Left ventricle myocardium inferior (tissue), 1 donor: ENCODE results near the gene TESMIN. TPM values are rescaled to one million over a fixed set of nuclear protein-coding genes. Genes with fewer than 3 reads are reported as not detected.

Experiments used
- DNase-seq: peaks from one replicate; pipeline ENCODE4 v3.0.0-alpha.2; 2020
- H3K27ac ChIP-seq: fragments of 200-600 bp; replicated peaks from 2 replicates; pipeline ENCODE4 v1.8.0; 2021
- H3K27me3 ChIP-seq: fragments of 200-600 bp; 2 replicates; pipeline ENCODE4 v1.8.0; 2021; ENCODE audit warnings: low read depth
- H3K36me3 ChIP-seq: fragments of 200-600 bp; 2 replicates; pipeline ENCODE4 v1.8.0; 2021
- H3K4me1 ChIP-seq: fragments of 200-600 bp; 2 replicates; pipeline ENCODE4 v1.8.0; 2021
- H3K4me3 ChIP-seq: fragments of 200-600 bp; 2 replicates; pipeline ENCODE4 v1.8.0; 2021; ENCODE audit warnings: mild to moderate bottlenecking, moderate library complexity
- H3K9me3 ChIP-seq: fragments of 200-600 bp; replicated peaks from 2 replicates; pipeline ENCODE4 v1.8.0; 2021
- CTCF ChIP-seq: fragments of 200-600 bp; IDR thresholded peaks from 2 replicates; pipeline ENCODE4 v1.8.0; 2021; ENCODE audit warnings: antibody characterized with exemption, mild to moderate bottlenecking, borderline replicate concordance
- intact Hi-C: fragments of 100-400 bp; cut with micrococcal nuclease; formaldehyde crosslinking; loops from one replicate; pipeline ENCODE4 v1.11.0; 2022
- total RNA-seq: library from RNA; stranded (reverse); fragmentation: NEBNext Ultra II Directional; extraction: Animal tissue kit (Norgen Biotek cat#: 25700); gene quantifications from one replicate; pipeline ENCODE4 v1.2.1, GENCODE V29; 2021
- donor health status: DM: no; HTN: yes; CAD: no; lungs with severe emphysema.

The TESMIN gene
- total RNA-seq, 1 donor from 2014 or later: 0.52 TPM

- no peak overlapping the region for H3K27ac ChIP-seq
- no peak for DNase-seq
- intact Hi-C loops: no loop called here
- no peaks in the 10 kb centered on the region for H3K9me3 ChIP-seq
- TF ChIP-seq CTCF: no peak
- H3K36me3 ChIP-seq: no peaks in the 10 kb centered on the region
- H3K4me1 ChIP-seq: peaks cover 7% of the 10 kb centered on the region
- H3K27me3 ChIP-seq: peaks cover 33% of the 10 kb centered on the region
- no peak overlapping the region for H3K4me3 ChIP-seq
Observed at GRCh38 chr11:68711114-68711513, 40.2 kb downstream of the TESMIN start.

GRCh38 chr11:68710409-68710808 lies 40.9 kb downstream of the TESMIN start:
- Histone ChIP-seq H3K9me3 (no peaks in the 10 kb centered on the region), H3K27ac (no peak overlapping the region), H3K4me1 (peaks cover 7% of the 10 kb centered on the region), H3K36me3 (no peaks in the 10 kb centered on the region), H3K27me3 (peaks cover 33% of the 10 kb centered on the region), H3K4me3 (no peak overlapping the region)
- intact Hi-C loops: no loop called here
- TF ChIP-seq CTCF: no peak
- no peak for DNase-seq

- no peaks in the 10 kb centered on the region for H3K4me1 ChIP-seq
- no peak for TF ChIP-seq CTCF
- H3K9me3 ChIP-seq: no peaks in the 10 kb centered on the region
- no peak overlapping the region for H3K4me3 ChIP-seq
- no peaks in the 10 kb centered on the region for H3K36me3 ChIP-seq
- H3K27me3 ChIP-seq: peaks cover 41% of the 10 kb centered on the region
- no peak overlapping the region for H3K27ac ChIP-seq
- intact Hi-C loops: no loop called here
- no peak for DNase-seq
Observed at GRCh38 chr11:68709062-68709461, 42.3 kb downstream of the TESMIN start.

- no peak overlapping the region for H3K27ac ChIP-seq
- no peak for TF ChIP-seq CTCF
- intact Hi-C loops: no loop called here
Observed at GRCh38 chr11:68707527-68707926, 43.8 kb downstream of the TESMIN start.

GRCh38 chr11:68704887-68705286 lies 46.4 kb downstream of the TESMIN start:
- no peak for DNase-seq
- H3K9me3 ChIP-seq: no peaks in the 10 kb centered on the region
- no peak for TF ChIP-seq CTCF
- no peak overlapping the region for H3K4me3 ChIP-seq
- no peaks in the 10 kb centered on the region for H3K36me3 ChIP-seq
- peaks cover 62% of the 10 kb centered on the region for H3K27me3 ChIP-seq
- intact Hi-C loops: no loop called here
- H3K27ac ChIP-seq: no peak overlapping the region
- no peaks in the 10 kb centered on the region for H3K4me1 ChIP-seq

More at GRCh38 chr11:68707527-68707926, 43.8 kb downstream of the TESMIN start:
- Histone ChIP-seq H3K9me3 (no peaks in the 10 kb centered on the region), H3K4me3 (no peak overlapping the region), H3K4me1 (no peaks in the 10 kb centered on the region), H3K36me3 (no peaks in the 10 kb centered on the region), H3K27me3 (peaks cover 50% of the 10 kb centered on the region)
- DNase-seq: no peak

GRCh38 chr11:68698993-68699392 lies 52.3 kb downstream of the TESMIN start:
- no peak overlapping the region for H3K27ac ChIP-seq
- H3K4me3 ChIP-seq: no peak overlapping the region
- no peaks in the 10 kb centered on the region for H3K4me1 ChIP-seq
- peaks cover 41% of the 10 kb centered on the region for H3K9me3 ChIP-seq
- DNase-seq: no peak
- intact Hi-C loops: no loop called here
- TF ChIP-seq CTCF: no peak
- H3K36me3 ChIP-seq: no peaks in the 10 kb centered on the region
- peaks cover 77% of the 10 kb centered on the region for H3K27me3 ChIP-seq
